ENCODE measurements around the gene PRKN. TPM values are rescaled to one million over a fixed set of nuclear protein-coding genes. Genes with fewer than 3 reads are reported as not detected.

The PRKN gene
- total RNA-seq, 2 donors from 2014 or later: 3.3 to 4.8 TPM

GRCh38 chr6:162497389-162497788, 230.2 kb downstream of the PRKN start:
- no peak for DNase-seq
- no peak overlapping the region for H3K4me3 Mint-ChIP-seq
- Histone ChIP-seq H3K27me3 (ENCODE audit: control insufficient read depth, insufficient read depth, low read length, poor library complexity, severe bottlenecking) (no peaks in the 10 kb centered on the region), H3K9ac (ENCODE audit: extremely low read depth, low read length, poor library complexity, severe bottlenecking) (no peak overlapping the region), H3K4me3 (ENCODE audit: low read length) (no peak overlapping the region), H3K9me3 (ENCODE audit: control insufficient read depth, low read length) (no peaks in the 10 kb centered on the region), H3K27ac (ENCODE audit: low read depth, low read length) (no peak overlapping the region), H3K36me3 (ENCODE audit: control insufficient read depth, insufficient read depth, low read length) (no peaks in the 10 kb centered on the region), H3K4me1 (ENCODE audit: control insufficient read depth, insufficient read depth, low read length) (no peaks in the 10 kb centered on the region)
- H3K27me3 Mint-ChIP-seq (ENCODE audit: insufficient read depth): no peaks in the 10 kb centered on the region
- no peak overlapping the region for H3K27ac Mint-ChIP-seq
- H3K4me1 Mint-ChIP-seq: peaks cover 3% of the 10 kb centered on the region
- TF ChIP-seq CTCF (conservative IDR thresholded peaks at IDR 0.05): no peak
- H3K9me3 Mint-ChIP-seq: no peaks in the 10 kb centered on the region
- no peaks in the 10 kb centered on the region for H3K36me3 Mint-ChIP-seq (ENCODE audit: low read depth)
- 94 to 100% methylated on average over 1 to 5 of the region's 5 CpGs for WGBS, 2 experiments (ENCODE audit: insufficient coverage in 1 of 2, insufficient read length in 1 of 2)

- H3K4me1 ChIP-seq (ENCODE audit: control insufficient read depth, insufficient read depth, low read length): no peaks in the 10 kb centered on the region
- no peak overlapping the region for H3K9ac ChIP-seq (ENCODE audit: extremely low read depth, low read length, poor library complexity, severe bottlenecking)
- H3K27ac ChIP-seq (ENCODE audit: low read depth, low read length): no peak overlapping the region
- no peaks in the 10 kb centered on the region for H3K9me3 Mint-ChIP-seq
- H3K27me3 Mint-ChIP-seq (ENCODE audit: insufficient read depth): no peaks in the 10 kb centered on the region
- H3K36me3 Mint-ChIP-seq (ENCODE audit: low read depth): no peaks in the 10 kb centered on the region
- no peak overlapping the region for H3K4me3 Mint-ChIP-seq
- TF ChIP-seq CTCF (conservative IDR thresholded peaks at IDR 0.05): no peak
- DNase-seq: no peak
- WGBS, 2 experiments (ENCODE audit: insufficient coverage in 1 of 2, insufficient read length in 1 of 2): 83 to 100% methylated on average over 2 to 3 of the region's 3 CpGs
- H3K36me3 ChIP-seq (ENCODE audit: control insufficient read depth, insufficient read depth, low read length): no peaks in the 10 kb centered on the region
- H3K27me3 ChIP-seq (ENCODE audit: control insufficient read depth, insufficient read depth, low read length, poor library complexity, severe bottlenecking): no peaks in the 10 kb centered on the region
- no peak overlapping the region for H3K27ac Mint-ChIP-seq
- no peak overlapping the region for H3K4me3 ChIP-seq (ENCODE audit: low read length)
- no peaks in the 10 kb centered on the region for H3K9me3 ChIP-seq (ENCODE audit: control insufficient read depth, low read length)
- peaks cover under 1% of the 10 kb centered on the region for H3K4me1 Mint-ChIP-seq
These were observed 233.6 kb downstream of the PRKN start for GRCh38 chr6:162493917-162494316.

- H3K9ac ChIP-seq (ENCODE audit: extremely low read depth, low read length, poor library complexity, severe bottlenecking): no peak overlapping the region
- no peaks in the 10 kb centered on the region for H3K9me3 ChIP-seq (ENCODE audit: control insufficient read depth, low read length)
- no peaks in the 10 kb centered on the region for H3K9me3 Mint-ChIP-seq
- H3K4me3 ChIP-seq (ENCODE audit: low read length): no peak overlapping the region
- DNase-seq: no peak
- no peak overlapping the region for H3K27ac Mint-ChIP-seq
- H3K27me3 Mint-ChIP-seq (ENCODE audit: insufficient read depth): no peaks in the 10 kb centered on the region
- H3K27me3 ChIP-seq (ENCODE audit: control insufficient read depth, insufficient read depth, low read length, poor library complexity, severe bottlenecking): no peaks in the 10 kb centered on the region
- no peak overlapping the region for H3K27ac ChIP-seq (ENCODE audit: low read depth, low read length)
- H3K4me1 ChIP-seq (ENCODE audit: control insufficient read depth, insufficient read depth, low read length): no peaks in the 10 kb centered on the region
- no peaks in the 10 kb centered on the region for H3K4me1 Mint-ChIP-seq
- no peaks in the 10 kb centered on the region for H3K36me3 Mint-ChIP-seq (ENCODE audit: low read depth)
- no peak overlapping the region for H3K4me3 Mint-ChIP-seq
- no peak for TF ChIP-seq CTCF (conservative IDR thresholded peaks at IDR 0.05)
- 94 to 99% methylated on average over 9 of the region's 9 CpGs for WGBS, 2 experiments (ENCODE audit: insufficient coverage in 1 of 2, insufficient read length in 1 of 2)
- no peaks in the 10 kb centered on the region for H3K36me3 ChIP-seq (ENCODE audit: control insufficient read depth, insufficient read depth, low read length)
These were observed 235.9 kb downstream of the PRKN start for GRCh38 chr6:162491637-162492036.

Measured in endodermal cell (in vitro differentiated cells).